Measurements from ENCODE around the gene CEP104. TPM values are rescaled to one million over a fixed set of nuclear protein-coding genes. Genes with fewer than 3 reads are reported as not detected.

Gene CEP104
- total and polyA plus RNA-seq, 9 of the 15 experiments (the other 6 are each of a cell fraction or from before 2014, with no cell fraction given), result 11.2 to 63.4 (median 42.6) TPM

GRCh38 chr1:3902571-3903091, 45.6 kb upstream of the CEP104 start:
- in situ Hi-C loops (cut with MboI) (no loop called here), intact Hi-C loops (cut with micrococcal nuclease) (no loop called here)
- Histone ChIP-seq H3K4me2 (ENCODE audit: insufficient read depth, low read length) (no peak overlapping the region), H2AFZ (ENCODE audit: low read depth, low read length) (no peak overlapping the region), H3K79me2 (ENCODE audit: control insufficient read depth, insufficient read depth, low read length) (peaks cover 24% of the 10 kb centered on the region), H3K4me1 (replicated peaks in 1 of 2; ENCODE audit: control insufficient read depth in 2 of 2, insufficient read depth in 2 of 2, low read length in 2 of 2) (peaks cover 7 to 56% of the 10 kb centered on the region in 2 experiments; a peak in 4 of 5 replicates), H3K4me3 (no peak overlapping the region), H3K9ac (ENCODE audit: insufficient read depth in 1 of 2, low read depth in 2 of 2, low read length in 2 of 2) (no peak overlapping the region), H3K9me1 (ENCODE audit: control insufficient read depth, insufficient read depth, low read length) (no peaks in the 10 kb centered on the region), H3K9me3 (replicated peaks; ENCODE audit: control insufficient read depth, insufficient read depth, low read depth, low read length) (no peaks in the 10 kb centered on the region), H3K27ac (ENCODE audit: extremely low read depth, low read depth, low read length) (no peak overlapping the region), H3K36me3 (ENCODE audit: control insufficient read depth, insufficient read depth, low read length) (no peaks in the 10 kb centered on the region), H3K27me3 (ENCODE audit: control insufficient read depth in 2 of 2, insufficient read depth in 2 of 2, low read length in 2 of 2) (no peaks in the 10 kb centered on the region; a peak in 1 of 5 replicates), H4K20me1 (replicated peaks; ENCODE audit: control insufficient read depth, insufficient read depth, low read length) (peaks cover under 1% of the 10 kb centered on the region; the same call in 1 of the 2 replicates)
- ChIA-PET POLR2A (interaction anchor here (0.9 to 1.3 kb wide), 2 partner anchors 10 to 127 kb away, joined by 4 read pairs; no protein-coding TSS in a partner anchor), CTCF (ENCODE audit: low intra/inter-chr PET ratio) (no interaction called here)
- no peak for TF ChIP-seq ATF6 (CRISPR knock-in tag; IDR thresholded peaks at IDR 0.05)
- TF ChIP-seq XRCC5 (IDR thresholded peaks at IDR 0.05; ENCODE audit: low read depth, low read length), result no peak
- TF ChIP-seq MBD2 (IDR thresholded peaks at IDR 0.05; ENCODE audit: borderline replicate concordance, low read depth), result no peak
- no peak for TF ChIP-seq SAFB2 (IDR thresholded peaks at IDR 0.05; ENCODE audit: borderline replicate concordance, low read depth, low read length, severe bottlenecking)
- TF ChIP-seq, protein P1, sequence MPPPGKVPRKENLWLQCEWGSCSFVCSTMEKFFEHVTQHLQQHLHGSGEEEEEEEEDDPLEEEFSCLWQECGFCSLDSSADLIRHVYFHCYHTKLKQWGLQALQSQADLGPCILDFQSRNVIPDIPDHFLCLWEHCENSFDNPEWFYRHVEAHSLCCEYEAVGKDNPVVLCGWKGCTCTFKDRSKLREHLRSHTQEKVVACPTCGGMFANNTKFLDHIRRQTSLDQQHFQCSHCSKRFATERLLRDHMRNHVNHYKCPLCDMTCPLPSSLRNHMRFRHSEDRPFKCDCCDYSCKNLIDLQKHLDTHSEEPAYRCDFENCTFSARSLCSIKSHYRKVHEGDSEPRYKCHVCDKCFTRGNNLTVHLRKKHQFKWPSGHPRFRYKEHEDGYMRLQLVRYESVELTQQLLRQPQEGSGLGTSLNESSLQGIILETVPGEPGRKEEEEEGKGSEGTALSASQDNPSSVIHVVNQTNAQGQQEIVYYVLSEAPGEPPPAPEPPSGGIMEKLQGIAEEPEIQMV (tag; conservative IDR thresholded peaks at IDR 0.05; ENCODE audit: low read depth), result no peak
- no peak for TF ChIP-seq NR1H2 (CRISPR knock-in tag; IDR thresholded peaks at IDR 0.05)
- TF ChIP-seq, protein P2, sequence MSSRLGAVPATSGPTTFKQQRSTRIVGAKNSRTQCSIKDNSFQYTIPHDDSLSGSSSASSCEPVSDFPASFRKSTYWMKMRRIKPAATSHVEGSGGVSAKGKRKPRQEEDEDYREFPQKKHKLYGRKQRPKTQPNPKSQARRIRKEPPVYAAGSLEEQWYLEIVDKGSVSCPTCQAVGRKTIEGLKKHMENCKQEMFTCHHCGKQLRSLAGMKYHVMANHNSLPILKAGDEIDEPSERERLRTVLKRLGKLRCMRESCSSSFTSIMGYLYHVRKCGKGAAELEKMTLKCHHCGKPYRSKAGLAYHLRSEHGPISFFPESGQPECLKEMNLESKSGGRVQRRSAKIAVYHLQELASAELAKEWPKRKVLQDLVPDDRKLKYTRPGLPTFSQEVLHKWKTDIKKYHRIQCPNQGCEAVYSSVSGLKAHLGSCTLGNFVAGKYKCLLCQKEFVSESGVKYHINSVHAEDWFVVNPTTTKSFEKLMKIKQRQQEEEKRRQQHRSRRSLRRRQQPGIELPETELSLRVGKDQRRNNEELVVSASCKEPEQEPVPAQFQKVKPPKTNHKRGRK (tag; IDR thresholded peaks at IDR 0.05), result no peak
- TF ChIP-seq RB1 (IDR thresholded peaks at IDR 0.05; ENCODE audit: low read depth), result no peak
- TF ChIP-seq ZNF197 (CRISPR knock-in tag; IDR thresholded peaks at IDR 0.05; ENCODE audit: low read depth), result no peak
- TF ChIP-seq ZBTB9 (CRISPR knock-in tag; IDR thresholded peaks at IDR 0.05), result no peak
- no peak for TF ChIP-seq SAFB (IDR thresholded peaks at IDR 0.05; ENCODE audit: borderline replicate concordance, low read depth, low read length)
- no peak for TF ChIP-seq NFATC3 (IDR thresholded peaks at IDR 0.05)
- no peak for TF ChIP-seq ZNF41 (CRISPR knock-in tag; conservative IDR thresholded peaks at IDR 0.05)
- TF ChIP-seq POLR2AphosphoS2 (IDR thresholded peaks at IDR 0.05; ENCODE audit: low read length), result no peak
- ATAC-seq (no peak), FAIRE-seq (no peak), DNase-seq (ENCODE audit: extremely low read depth in 1 of 4, low spot score in 3 of 4) (no peak)
- BruUV-seq (replicated peaks), result no TSS peak
- 45% methylated on average over 10 of the region's 10 CpGs for WGBS (ENCODE audit: insufficient coverage, low coverage, missing lambda C conversion rate)
